A549 treated with AZD2906 at 1 μM for 4 hours (cell line): ENCODE results near the gene HERC3. TPM values are rescaled to one million over a fixed set of nuclear protein-coding genes. Genes with fewer than 3 reads are reported as not detected.

Experiments used
- total RNA-seq: library from RNA; stranded (reverse); fragments of 200-300 nt; extraction: Qiagen RNA extraction; gene quantifications from 5 replicates; pipeline ENCODE4 v1.2.3, GENCODE V29; 2022

The HERC3 gene
- 5.7 to 11.2 TPM (median 7.6 TPM) in 5 replicates for total RNA-seq

DNA sequence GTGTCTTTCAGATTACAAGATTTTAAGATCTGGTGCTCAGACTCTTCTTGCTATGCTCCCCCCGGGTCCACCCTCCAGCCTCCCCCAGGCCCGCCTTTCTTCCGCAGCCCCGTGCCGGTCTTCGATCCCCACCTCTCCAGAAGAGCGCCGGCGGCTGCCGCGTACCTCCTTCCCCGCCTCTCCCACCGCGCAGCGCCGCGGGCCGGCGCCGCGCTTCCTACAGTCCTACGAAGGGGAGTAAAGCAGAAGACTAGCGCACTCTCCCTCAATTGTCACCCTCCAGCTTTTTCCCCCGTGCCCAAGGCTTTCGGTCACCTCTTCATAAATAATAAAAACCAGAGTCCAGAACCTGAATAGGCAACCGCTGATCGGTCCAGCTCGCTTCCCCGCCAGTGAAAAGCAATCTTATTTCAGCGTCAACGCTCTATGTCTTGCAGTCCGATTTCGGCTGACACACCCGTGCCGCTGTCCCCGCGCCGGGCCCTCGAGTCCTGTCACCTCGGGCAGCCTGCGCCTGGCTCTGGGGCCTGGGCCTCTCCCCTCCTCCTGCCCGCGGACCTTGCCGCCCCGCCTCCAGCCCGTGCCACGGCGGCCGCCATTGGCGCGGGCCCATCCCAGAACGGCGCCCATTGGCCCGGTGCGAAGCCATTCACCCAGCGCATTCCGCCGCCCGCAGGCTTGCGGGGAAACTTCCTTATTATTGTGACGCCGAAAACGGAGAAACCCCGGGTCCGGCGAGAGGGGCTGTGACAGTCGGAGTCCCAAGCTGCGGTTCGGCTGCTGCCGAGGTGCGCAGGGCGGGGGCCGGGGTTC is at the start of gene HERC3:
TSS of gene HERC3 (plus strand) at position 694 of the 813 bp plus-strand sequence. CDS start 13,344 bp downstream, outside the sequence.

DNA sequence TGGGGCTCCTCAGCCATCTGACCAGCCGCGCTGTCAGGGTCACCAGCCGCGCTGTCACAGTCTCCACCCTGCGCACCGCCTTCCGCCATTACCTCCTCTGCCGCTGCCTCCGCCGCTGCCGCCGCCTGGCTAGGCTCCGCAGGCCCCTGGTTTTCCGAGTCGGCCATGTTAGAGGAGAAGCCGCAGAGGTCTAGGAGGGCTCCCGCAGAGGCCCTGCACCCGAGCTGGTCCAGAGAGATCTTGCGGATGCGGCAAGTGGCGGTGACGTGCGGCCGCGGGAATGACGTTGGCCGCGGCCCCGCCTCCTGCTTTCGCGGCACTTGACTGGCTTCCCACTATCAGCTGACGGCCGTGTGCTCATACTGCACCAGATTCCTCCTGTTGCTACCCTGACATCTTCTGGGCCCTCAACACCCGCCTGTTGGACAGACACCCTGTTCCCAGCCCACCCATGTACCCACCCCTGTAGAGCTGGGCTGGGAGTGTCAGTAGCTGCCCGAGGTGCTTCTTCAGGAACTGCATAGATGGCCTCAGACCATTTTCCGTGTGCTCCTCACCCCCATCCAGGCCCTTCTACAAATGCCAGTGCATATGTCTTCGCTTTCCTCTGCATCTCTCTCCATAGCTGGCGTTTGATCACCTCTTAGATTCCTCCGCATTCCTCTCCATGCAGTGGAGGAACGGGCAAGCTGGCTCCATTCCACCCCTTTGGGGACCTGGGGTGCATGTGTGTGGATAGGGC is 105.5 kb downstream of the HERC3 start, which contains the start of gene NAP1L5:
TSS of gene NAP1L5 (minus strand) at position 242 of the 742 bp plus-strand sequence. CDS start at position 167, 75 bp downstream.

Other genes with a start within 250 kb of the HERC3 start
- gene HERC6, start 213.6 kb upstream of the HERC3 start, total RNA-seq, result 2.5 to 3.5 TPM (median 3.0 TPM) in 5 replicates
- gene HERC5, start 135.4 kb upstream of the HERC3 start, total RNA-seq, result 3.4 to 4.7 TPM (median 3.4 TPM) in 5 replicates
- gene PYURF, start 68.7 kb upstream of the HERC3 start, total RNA-seq, result 68.0 to 82.3 TPM (median 75.6 TPM) in 5 replicates
- 2.0 to 2.4 TPM (median 2.1 TPM) in 5 replicates for gene NAP1L5, start 105.3 kb downstream of the HERC3 start, total RNA-seq